Measurements from ENCODE around the gene PLCG2.

GRCh38 chr16:81866820-81867440 is 87.8 kb downstream of the PLCG2 start:
- TF ChIP-seq CTCF (IDR thresholded peaks at IDR 0.05) (no peak), ZFX (IDR thresholded peaks at IDR 0.05; ENCODE audit: borderline replicate concordance) (no peak)
